GM19467 (cell line): Measurements from ENCODE around the gene PEA15.

Experiments used
- ATAC-seq: cut with Tn5 transposase; IDR thresholded peaks from one replicate; pipeline ENCODE4 v1.9.1; 2021; ENCODE audit warnings: mild to moderate bottlenecking, moderate library complexity; ENCODE audit not compliant: unreplicated experiment

The PEA15 gene

GRCh38 chr1:160205242-160206035, at the start of gene PEA15:
Gene PEA15, plus strand, starts transcription at chr1:160205384. Its CDS starts 6,161 bp downstream, at chr1:160211545.
- peak; percentile 15 for ATAC-seq

GRCh38 chr1:160156361-160156760, 48.8 kb upstream of the PEA15 start:
- no peak for ATAC-seq

- no peak for ATAC-seq
These were observed 48.0 kb upstream of the PEA15 start for GRCh38 chr1:160157174-160157573.

GRCh38 chr1:160158031-160158430, 47.2 kb upstream of the PEA15 start:
- ATAC-seq: no peak

- no peak for ATAC-seq
These were observed 46.6 kb upstream of the PEA15 start for GRCh38 chr1:160158534-160158933.

- no peak for ATAC-seq
These were observed 45.3 kb upstream of the PEA15 start for GRCh38 chr1:160159846-160160245.

- ATAC-seq: no peak
These were observed 43.0 kb upstream of the PEA15 start for GRCh38 chr1:160161965-160162705.

GRCh38 chr1:160162931-160163330, 42.3 kb upstream of the PEA15 start:
- ATAC-seq: no peak

- ATAC-seq: no peak
These were observed 41.6 kb upstream of the PEA15 start for GRCh38 chr1:160163615-160164014.

- ATAC-seq: no peak
These were observed 41.1 kb upstream of the PEA15 start for GRCh38 chr1:160164121-160164520.

GRCh38 chr1:160166166-160166868, 38.9 kb upstream of the PEA15 start:
- no peak for ATAC-seq

- no peak for ATAC-seq
These were observed 38.1 kb upstream of the PEA15 start for GRCh38 chr1:160167056-160167455.

GRCh38 chr1:160167580-160167979, 37.6 kb upstream of the PEA15 start:
- no peak for ATAC-seq

- ATAC-seq: no peak
These were observed 37.2 kb upstream of the PEA15 start for GRCh38 chr1:160168016-160168415.

GRCh38 chr1:160168609-160169369, 36.4 kb upstream of the PEA15 start:
- ATAC-seq: no peak

GRCh38 chr1:160169553-160170399, 35.4 kb upstream of the PEA15 start:
- peak; percentile 50 for ATAC-seq

GRCh38 chr1:160171354-160171753, 33.8 kb upstream of the PEA15 start:
- no peak for ATAC-seq

- ATAC-seq: no peak
These were observed 33.2 kb upstream of the PEA15 start for GRCh38 chr1:160171980-160172379.

- ATAC-seq: no peak
These were observed 28.0 kb upstream of the PEA15 start for GRCh38 chr1:160177231-160177630.

- ATAC-seq: no peak
These were observed 27.5 kb upstream of the PEA15 start for GRCh38 chr1:160177667-160178066.
